ENCODE results near the gene LYPD5.

DNA sequence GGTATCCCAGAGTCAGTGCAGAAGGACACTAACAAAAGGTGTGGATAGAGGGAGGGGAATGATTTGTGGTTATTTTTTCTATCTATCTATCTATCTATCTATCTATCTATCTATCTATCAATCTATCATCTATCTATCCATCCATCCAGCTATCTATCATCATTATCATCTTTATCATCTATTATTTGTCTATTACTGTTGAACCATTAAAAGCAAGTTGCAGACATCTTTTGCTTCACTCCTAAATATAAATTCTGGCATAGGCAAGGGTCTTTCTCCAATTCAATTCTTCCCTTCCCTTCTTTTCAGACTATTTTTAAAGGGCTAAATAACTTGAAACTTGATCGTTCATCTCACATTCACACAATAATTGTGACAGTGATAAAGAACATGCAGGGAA lies 10.0 kb upstream of the LYPD5 start:
- TF ChIP-seq, protein P1, sequence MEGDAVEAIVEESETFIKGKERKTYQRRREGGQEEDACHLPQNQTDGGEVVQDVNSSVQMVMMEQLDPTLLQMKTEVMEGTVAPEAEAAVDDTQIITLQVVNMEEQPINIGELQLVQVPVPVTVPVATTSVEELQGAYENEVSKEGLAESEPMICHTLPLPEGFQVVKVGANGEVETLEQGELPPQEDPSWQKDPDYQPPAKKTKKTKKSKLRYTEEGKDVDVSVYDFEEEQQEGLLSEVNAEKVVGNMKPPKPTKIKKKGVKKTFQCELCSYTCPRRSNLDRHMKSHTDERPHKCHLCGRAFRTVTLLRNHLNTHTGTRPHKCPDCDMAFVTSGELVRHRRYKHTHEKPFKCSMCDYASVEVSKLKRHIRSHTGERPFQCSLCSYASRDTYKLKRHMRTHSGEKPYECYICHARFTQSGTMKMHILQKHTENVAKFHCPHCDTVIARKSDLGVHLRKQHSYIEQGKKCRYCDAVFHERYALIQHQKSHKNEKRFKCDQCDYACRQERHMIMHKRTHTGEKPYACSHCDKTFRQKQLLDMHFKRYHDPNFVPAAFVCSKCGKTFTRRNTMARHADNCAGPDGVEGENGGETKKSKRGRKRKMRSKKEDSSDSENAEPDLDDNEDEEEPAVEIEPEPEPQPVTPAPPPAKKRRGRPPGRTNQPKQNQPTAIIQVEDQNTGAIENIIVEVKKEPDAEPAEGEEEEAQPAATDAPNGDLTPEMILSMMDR (IDR thresholded peaks at IDR 0.05 in 4 of 5, conservative IDR thresholded peaks at IDR 0.05 in 1 of 5) = no peak
- no peak for TF ChIP-seq POLR2A (IDR thresholded peaks at IDR 0.05)
